GM12801 (cell line): Measurements from ENCODE around the gene KCTD7.

Experiments
- TF ChIP-seq, protein P1 (sequence below): IDR thresholded peaks from one replicate; pipeline ENCODE4 v1.5.1; 2011; ENCODE audit warnings: control low read depth; ENCODE audit not compliant: insufficient read length; ENCODE audit errors: extremely low read depth

Gene KCTD7

GRCh38 chr7:66666313-66666952, 37.8 kb downstream of the KCTD7 start:
- TF ChIP-seq, protein P1, sequence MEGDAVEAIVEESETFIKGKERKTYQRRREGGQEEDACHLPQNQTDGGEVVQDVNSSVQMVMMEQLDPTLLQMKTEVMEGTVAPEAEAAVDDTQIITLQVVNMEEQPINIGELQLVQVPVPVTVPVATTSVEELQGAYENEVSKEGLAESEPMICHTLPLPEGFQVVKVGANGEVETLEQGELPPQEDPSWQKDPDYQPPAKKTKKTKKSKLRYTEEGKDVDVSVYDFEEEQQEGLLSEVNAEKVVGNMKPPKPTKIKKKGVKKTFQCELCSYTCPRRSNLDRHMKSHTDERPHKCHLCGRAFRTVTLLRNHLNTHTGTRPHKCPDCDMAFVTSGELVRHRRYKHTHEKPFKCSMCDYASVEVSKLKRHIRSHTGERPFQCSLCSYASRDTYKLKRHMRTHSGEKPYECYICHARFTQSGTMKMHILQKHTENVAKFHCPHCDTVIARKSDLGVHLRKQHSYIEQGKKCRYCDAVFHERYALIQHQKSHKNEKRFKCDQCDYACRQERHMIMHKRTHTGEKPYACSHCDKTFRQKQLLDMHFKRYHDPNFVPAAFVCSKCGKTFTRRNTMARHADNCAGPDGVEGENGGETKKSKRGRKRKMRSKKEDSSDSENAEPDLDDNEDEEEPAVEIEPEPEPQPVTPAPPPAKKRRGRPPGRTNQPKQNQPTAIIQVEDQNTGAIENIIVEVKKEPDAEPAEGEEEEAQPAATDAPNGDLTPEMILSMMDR: no peak

DNA sequence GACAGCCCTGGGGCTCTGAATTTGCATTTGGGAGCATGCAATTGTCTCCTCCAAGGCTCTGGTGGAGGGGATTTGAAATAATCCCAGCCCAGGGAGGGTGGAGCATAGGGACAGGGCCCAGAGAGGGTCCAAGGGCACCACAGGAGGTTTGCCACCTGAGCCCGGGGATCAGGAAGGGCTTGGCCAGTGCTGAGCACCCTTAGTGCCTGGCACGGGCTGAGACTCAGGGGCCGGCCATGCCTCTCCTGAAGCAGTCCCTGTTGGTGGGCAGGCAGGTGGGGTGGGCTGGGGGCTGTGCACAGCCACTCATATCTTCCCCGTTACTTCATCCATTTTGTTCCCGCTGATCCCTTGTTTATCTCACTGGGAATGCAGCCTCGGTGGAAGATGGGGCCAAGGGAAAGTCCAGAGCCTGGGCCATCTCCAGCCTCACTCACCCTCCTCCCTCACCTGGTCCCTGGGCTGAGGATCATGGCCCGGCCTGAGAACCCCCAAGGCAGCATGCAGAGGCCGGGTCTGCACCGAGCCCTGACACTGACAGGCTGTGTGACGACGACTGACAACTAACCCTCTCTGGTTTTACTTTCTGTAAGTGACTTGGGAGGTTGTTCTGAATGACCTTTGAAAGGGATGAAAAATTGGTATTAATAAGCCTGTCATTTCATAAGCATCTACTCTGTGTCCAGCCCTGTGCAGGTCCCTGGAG, 38.5 kb downstream of the KCTD7 start:
- TF ChIP-seq, protein P1: no peak

- TF ChIP-seq, protein P1: no peak
Measured at GRCh38 chr7:66668112-66668511, 39.4 kb downstream of the KCTD7 start.

GRCh38 chr7:66668677-66669076, 40.0 kb downstream of the KCTD7 start:
- TF ChIP-seq, protein P1: no peak

- TF ChIP-seq, protein P1: no peak
Measured at GRCh38 chr7:66669088-66669487, 40.4 kb downstream of the KCTD7 start.

DNA sequence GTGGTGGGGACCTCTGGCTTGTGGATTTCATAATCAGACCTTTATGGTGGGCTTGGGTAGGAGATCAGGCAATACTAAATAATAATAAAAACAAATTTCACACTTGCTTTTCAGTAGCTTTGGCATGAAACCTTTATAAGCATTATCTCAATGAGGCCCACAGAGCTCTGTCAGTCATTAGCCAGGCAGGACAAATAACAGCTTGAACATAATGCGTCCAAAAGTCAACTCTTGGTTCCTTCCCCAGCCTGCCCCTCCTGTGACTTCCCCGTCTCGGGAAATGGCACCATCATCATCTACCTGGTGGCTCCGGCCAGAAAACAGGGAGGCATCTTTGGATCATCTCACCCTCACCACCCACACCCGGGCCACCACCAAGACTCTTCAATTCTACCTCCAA, 40.8 kb downstream of the KCTD7 start:
- TF ChIP-seq, protein P1: no peak

DNA sequence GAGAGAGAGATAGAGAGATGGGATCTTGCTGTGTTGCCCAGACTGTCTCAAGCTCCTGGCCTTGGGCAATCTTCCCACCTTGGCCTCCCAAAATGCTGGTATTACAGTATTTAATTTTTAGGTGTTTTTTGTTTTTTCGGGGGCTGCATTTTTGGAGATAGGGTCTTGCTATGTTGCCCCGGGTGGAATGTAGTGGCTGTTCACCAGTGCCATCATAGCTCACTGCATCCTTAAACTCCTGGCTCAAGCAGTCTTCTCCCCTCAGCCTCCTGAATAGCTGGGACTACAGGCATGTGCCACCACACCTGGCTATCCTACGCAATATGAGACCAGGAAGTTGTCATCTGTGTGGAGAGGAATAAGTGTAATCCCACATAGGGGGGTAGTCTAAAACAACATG, 42.4 kb downstream of the KCTD7 start:
- TF ChIP-seq, protein P1: no peak
